ENCODE measurements around the gene ADAM11. TPM values are rescaled to one million over a fixed set of nuclear protein-coding genes. Genes with fewer than 3 reads are reported as not detected.

Gene ADAM11
- total and polyA plus RNA-seq, 2 of the 13 experiments (the other 11 are each of a cell fraction or from before 2014, with no cell fraction given) = 0.38 to 0.91 TPM

DNA sequence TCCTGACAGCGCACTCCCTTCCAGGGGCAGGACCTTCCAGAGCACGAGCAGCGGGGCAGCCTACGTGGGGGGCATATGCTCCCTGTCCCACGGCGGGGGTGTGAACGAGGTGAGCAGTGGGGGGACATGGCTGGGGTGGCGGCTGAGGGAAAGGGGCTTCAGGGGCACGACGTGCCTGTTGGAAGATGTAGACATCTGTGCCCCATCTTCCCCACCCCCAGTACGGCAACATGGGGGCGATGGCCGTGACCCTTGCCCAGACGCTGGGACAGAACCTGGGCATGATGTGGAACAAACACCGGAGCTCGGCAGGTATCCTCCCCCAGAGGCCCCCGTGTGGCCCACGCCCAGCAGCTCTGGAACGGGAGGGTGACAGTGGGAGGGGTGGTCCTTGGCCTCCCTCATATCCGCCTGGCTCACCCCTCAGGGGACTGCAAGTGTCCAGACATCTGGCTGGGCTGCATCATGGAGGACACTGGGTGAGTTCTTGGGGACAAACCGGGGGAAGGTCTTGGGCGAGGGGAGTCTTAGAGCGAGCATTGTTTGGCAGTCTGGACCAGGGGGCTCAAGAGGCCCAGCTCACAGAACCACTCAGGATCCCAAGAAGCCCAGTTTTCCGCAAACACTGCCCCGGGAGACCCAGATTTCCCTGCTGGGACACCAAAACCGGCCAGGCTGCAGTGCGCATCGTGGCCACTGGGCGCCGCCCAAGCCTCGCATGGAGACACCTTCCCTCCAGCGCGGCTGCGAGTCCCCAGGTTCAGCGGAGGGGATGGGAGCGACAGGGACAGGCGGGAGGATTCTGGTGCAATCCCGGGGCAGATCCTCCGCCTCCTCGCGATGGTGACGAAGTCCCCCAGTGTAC is 15.7 kb downstream of the ADAM11 start (continued):
- TF ChIP-seq, protein P1, sequence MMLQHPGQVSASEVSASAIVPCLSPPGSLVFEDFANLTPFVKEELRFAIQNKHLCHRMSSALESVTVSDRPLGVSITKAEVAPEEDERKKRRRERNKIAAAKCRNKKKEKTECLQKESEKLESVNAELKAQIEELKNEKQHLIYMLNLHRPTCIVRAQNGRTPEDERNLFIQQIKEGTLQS (CRISPR knock-in tag; IDR thresholded peaks at IDR 0.05) = no peak
- TF ChIP-seq FOXK1 (CRISPR knock-in tag; IDR thresholded peaks at IDR 0.05; ENCODE audit: borderline replicate concordance, low read depth) = no peak
- TF ChIP-seq MTF2 (CRISPR knock-in tag; IDR thresholded peaks at IDR 0.05; ENCODE audit: borderline replicate concordance) = no peak
- no peak for TF ChIP-seq FOSL1 (CRISPR knock-in tag; IDR thresholded peaks at IDR 0.05; ENCODE audit: borderline replicate concordance)
- TF ChIP-seq SCMH1 (CRISPR knock-in tag; IDR thresholded peaks at IDR 0.05; ENCODE audit: borderline replicate concordance) = no peak
- TF ChIP-seq SALL1 (CRISPR knock-in tag; IDR thresholded peaks at IDR 0.05) = peak; percentile 62; the same call in 1 of the 2 replicates
- no peak for TF ChIP-seq ZNF552 (CRISPR knock-in tag; IDR thresholded peaks at IDR 0.05; ENCODE audit: borderline replicate concordance)
- TF ChIP-seq ZNF207 (IDR thresholded peaks at IDR 0.05; ENCODE audit: borderline replicate concordance) = no peak
- no peak for TF ChIP-seq ZNF589 (CRISPR knock-in tag; conservative IDR thresholded peaks at IDR 0.05)
- no peak for TF ChIP-seq MBNL3 (CRISPR knock-in tag; conservative IDR thresholded peaks at IDR 0.05)
- 0 out of 2 replicates have a peak, but pooled peaks have one; percentile 14 for TF ChIP-seq CBFB (CRISPR knock-in tag; IDR thresholded peaks at IDR 0.05)
- TF ChIP-seq TMF1 (CRISPR knock-in tag; IDR thresholded peaks at IDR 0.05; ENCODE audit: low read depth) = no peak
- TF ChIP-seq, protein P2, sequence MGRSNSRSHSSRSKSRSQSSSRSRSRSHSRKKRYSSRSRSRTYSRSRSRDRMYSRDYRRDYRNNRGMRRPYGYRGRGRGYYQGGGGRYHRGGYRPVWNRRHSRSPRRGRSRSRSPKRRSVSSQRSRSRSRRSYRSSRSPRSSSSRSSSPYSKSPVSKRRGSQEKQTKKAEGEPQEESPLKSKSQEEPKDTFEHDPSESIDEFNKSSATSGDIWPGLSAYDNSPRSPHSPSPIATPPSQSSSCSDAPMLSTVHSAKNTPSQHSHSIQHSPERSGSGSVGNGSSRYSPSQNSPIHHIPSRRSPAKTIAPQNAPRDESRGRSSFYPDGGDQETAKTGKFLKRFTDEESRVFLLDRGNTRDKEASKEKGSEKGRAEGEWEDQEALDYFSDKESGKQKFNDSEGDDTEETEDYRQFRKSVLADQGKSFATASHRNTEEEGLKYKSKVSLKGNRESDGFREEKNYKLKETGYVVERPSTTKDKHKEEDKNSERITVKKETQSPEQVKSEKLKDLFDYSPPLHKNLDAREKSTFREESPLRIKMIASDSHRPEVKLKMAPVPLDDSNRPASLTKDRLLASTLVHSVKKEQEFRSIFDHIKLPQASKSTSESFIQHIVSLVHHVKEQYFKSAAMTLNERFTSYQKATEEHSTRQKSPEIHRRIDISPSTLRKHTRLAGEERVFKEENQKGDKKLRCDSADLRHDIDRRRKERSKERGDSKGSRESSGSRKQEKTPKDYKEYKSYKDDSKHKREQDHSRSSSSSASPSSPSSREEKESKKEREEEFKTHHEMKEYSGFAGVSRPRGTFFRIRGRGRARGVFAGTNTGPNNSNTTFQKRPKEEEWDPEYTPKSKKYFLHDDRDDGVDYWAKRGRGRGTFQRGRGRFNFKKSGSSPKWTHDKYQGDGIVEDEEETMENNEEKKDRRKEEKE (IDR thresholded peaks at IDR 0.05) = no peak
- TF ChIP-seq ZFAT (CRISPR knock-in tag; conservative IDR thresholded peaks at IDR 0.05) = no peak
- TF ChIP-seq, protein P3, sequence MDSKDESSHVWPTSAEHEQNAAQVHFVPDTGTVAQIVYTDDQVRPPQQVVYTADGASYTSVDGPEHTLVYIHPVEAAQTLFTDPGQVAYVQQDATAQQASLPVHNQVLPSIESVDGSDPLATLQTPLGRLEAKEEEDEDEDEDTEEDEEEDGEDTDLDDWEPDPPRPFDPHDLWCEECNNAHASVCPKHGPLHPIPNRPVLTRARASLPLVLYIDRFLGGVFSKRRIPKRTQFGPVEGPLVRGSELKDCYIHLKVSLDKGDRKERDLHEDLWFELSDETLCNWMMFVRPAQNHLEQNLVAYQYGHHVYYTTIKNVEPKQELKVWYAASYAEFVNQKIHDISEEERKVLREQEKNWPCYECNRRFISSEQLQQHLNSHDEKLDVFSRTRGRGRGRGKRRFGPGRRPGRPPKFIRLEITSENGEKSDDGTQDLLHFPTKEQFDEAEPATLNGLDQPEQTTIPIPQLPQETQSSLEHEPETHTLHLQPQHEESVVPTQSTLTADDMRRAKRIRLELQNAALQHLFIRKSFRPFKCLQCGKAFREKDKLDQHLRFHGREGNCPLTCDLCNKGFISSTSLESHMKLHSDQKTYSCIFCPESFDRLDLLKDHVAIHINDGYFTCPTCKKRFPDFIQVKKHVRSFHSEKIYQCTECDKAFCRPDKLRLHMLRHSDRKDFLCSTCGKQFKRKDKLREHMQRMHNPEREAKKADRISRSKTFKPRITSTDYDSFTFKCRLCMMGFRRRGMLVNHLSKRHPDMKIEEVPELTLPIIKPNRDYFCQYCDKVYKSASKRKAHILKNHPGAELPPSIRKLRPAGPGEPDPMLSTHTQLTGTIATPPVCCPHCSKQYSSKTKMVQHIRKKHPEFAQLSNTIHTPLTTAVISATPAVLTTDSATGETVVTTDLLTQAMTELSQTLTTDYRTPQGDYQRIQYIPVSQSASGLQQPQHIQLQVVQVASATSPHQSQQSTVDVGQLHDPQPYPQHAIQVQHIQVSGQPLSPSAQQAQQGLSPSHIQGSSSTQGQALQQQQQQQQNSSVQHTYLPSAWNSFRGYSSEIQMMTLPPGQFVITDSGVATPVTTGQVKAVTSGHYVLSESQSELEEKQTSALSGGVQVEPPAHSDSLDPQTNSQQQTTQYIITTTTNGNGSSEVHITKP (CRISPR knock-in tag; IDR thresholded peaks at IDR 0.05; ENCODE audit: low read depth) = no peak; the same call in 1 of the 2 replicates
- TF ChIP-seq SP140L (CRISPR knock-in tag; IDR thresholded peaks at IDR 0.05; ENCODE audit: borderline replicate concordance) = no peak
- 0 out of 2 replicates have a peak, but pooled peaks have one; percentile 32 for TF ChIP-seq MEIS2 (CRISPR knock-in tag; IDR thresholded peaks at IDR 0.05)
- TF ChIP-seq SNAI1 (CRISPR knock-in tag; IDR thresholded peaks at IDR 0.05; ENCODE audit: borderline replicate concordance) = no peak
- TF ChIP-seq, protein P4, sequence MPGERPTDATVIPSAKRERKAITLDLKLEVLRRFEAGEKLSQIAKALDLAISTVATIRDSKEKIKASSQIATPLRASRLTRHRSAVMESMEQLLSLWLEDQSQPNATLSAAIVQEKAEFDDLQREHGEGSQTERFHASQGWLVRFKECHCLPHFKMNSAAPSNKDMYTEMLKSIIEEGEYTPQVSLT (CRISPR knock-in tag; IDR thresholded peaks at IDR 0.05; ENCODE audit: borderline replicate concordance, low read depth) = no peak
- TF ChIP-seq ZSCAN29 (CRISPR knock-in tag; conservative IDR thresholded peaks at IDR 0.05) = no peak; the same call in 1 of the 2 replicates
- 0 out of 2 replicates have a peak, but pooled peaks have one; percentile 15 for TF ChIP-seq KLF9 (CRISPR knock-in tag; IDR thresholded peaks at IDR 0.05; ENCODE audit: low read depth)
- TF ChIP-seq ZBTB21 (CRISPR knock-in tag; IDR thresholded peaks at IDR 0.05) = 0 out of 2 replicates have a peak, but pooled peaks have one; percentile 22
- TF ChIP-seq ZSCAN22 (CRISPR knock-in tag; IDR thresholded peaks at IDR 0.05) = no peak
